ENCODE data around the gene HEMK1. TPM values are rescaled to one million over a fixed set of nuclear protein-coding genes. Genes with fewer than 3 reads are reported as not detected.

Gene HEMK1
- polyA plus RNA-seq, 2 of the 4 experiments (the other 2 are of a cell fraction), result 4.3 to 4.7 TPM

GRCh38 chr3:50567011-50567385 lies 2.3 kb upstream of the HEMK1 start:
- Histone ChIP-seq H3K9me3 (no peaks in the 10 kb centered on the region), H3K27ac (peak overlapping the region; percentile 81 to 93; a peak in 5 of 6 replicates), H3K4me1 (peaks cover 20% of the 10 kb centered on the region), H3K4me3 (peak overlapping the region; percentile 98), H3K4me2 (peak overlapping the region; percentile 90)
- no peak for TF ChIP-seq FOSB (CRISPR knock-in tag; IDR thresholded peaks at IDR 0.05)
- TF ChIP-seq EHMT2 (IDR thresholded peaks at IDR 0.05; ENCODE audit: low read depth), result no peak
- TF ChIP-seq ZNF302 (CRISPR knock-in tag; IDR thresholded peaks at IDR 0.05), result no peak
- no peak for TF ChIP-seq POLR2AphosphoS2 (conservative IDR thresholded peaks at IDR 0.05; ENCODE audit: low read length)
- no peak for TF ChIP-seq TFCP2L1 (CRISPR knock-in tag; IDR thresholded peaks at IDR 0.05)
- no peak for TF ChIP-seq BHLHE40 (IDR thresholded peaks at IDR 0.05; ENCODE audit: low read depth, low read length)
- TF ChIP-seq EHF (CRISPR knock-in tag; IDR thresholded peaks at IDR 0.05), result no peak
- no peak for TF ChIP-seq RAD21 (conservative IDR thresholded peaks at IDR 0.05 in 1 of 2, IDR thresholded peaks at IDR 0.05 in 1 of 2)
- no peak for TF ChIP-seq ELK1 (IDR thresholded peaks at IDR 0.05; ENCODE audit: low read depth, low read length)
- no peak for TF ChIP-seq MAFK (IDR thresholded peaks at IDR 0.05; ENCODE audit: partially characterized antibody)
- TF ChIP-seq MYC (IDR thresholded peaks at IDR 0.05; ENCODE audit: borderline replicate concordance, low read length), result no peak
- FAIRE-seq (no peak), DNase-seq (ENCODE audit: low read depth in 1 of 2, low spot score in 1 of 2) (no peak), ATAC-seq (no peak)
- WGBS (ENCODE audit: missing lambda C conversion rate), result 34% methylated on average over 11 of the region's 11 CpGs
- ChIA-PET POLR2A (no interaction called here), CTCF (interaction anchor here (1.2 to 22.5 kb wide), 4 partner anchors 10 to 42 kb away, joined by 3 to 375 read pairs (median 4); partner anchors contain the start of genes CISH and MAPKAPK3)

DNA sequence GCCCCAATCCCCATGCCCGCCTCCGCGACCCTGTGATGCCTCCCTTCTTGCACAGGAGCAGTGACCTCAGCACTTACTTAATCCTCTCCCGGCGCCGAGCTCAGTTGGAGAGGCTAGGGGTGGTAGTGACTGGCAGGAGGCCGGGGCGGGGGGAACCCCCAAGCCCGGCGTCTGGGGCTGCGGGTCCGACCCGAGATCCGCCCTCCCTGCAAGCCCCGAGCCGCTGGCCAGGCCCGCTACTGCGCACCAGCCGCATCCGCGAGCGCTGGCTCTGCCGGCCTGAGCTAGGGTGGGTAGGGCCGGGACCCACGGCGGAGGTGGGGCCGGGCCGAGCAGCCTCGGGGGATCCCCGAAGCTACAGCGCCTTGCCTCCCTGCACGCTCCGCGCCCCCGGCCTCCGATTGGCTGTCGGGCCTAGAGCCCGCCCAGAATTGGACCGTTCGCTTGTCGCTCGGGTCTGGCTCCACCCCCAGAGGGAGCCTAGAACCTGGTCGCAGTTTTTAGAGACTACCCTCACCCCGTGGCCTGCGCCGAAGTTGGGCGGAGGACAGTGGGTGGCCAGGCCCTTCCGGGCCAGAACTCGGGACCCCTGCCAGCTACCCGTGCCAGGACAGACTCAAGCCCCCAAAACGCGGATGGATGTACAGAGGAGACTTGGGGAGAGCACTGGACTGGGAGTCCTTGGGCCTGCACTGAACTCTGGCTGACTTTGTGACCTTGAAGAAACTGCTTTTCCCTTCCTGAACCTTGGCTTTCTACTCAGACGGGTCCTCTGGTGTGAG lies 1.7 kb upstream of the HEMK1 start, which contains the start of gene C3orf18:
Gene C3orf18, minus strand, starts transcription at position 362 of the 782 bp plus-strand sequence. CDS start 2,048 bp downstream, outside the sequence.
- peak; percentile 77 to 86 for ATAC-seq
- Histone ChIP-seq H3K27ac (peak within 1 kb of the TSS; percentile 95 to 97), H3K4me1 (peaks cover 20% of the 10 kb centered on the region), H3K4me3 (peak within 1 kb of the TSS; percentile 98), H3K9me3 (no peaks in the 10 kb centered on the region), H3K4me2 (peak within 1 kb of the TSS; percentile 90)
- ChIA-PET CTCF (interaction anchor here (1.1 to 22.5 kb wide), 5 partner anchors 11 to 41 kb away, joined by 3 to 375 read pairs (median 4); partner anchors contain the start of genes CISH and MAPKAPK3), POLR2A (no interaction called here)
- TF ChIP-seq HEYL (CRISPR knock-in tag; IDR thresholded peaks at IDR 0.05) (no peak), KDM1A (IDR thresholded peaks at IDR 0.05; ENCODE audit: low read depth) (peak; percentile 79), CHD4 (IDR thresholded peaks at IDR 0.05; ENCODE audit: borderline replicate concordance) (peak; percentile 96), GATA3 (IDR thresholded peaks at IDR 0.05; ENCODE audit: borderline replicate concordance) (no peak)
- TF ChIP-seq, protein P1, sequence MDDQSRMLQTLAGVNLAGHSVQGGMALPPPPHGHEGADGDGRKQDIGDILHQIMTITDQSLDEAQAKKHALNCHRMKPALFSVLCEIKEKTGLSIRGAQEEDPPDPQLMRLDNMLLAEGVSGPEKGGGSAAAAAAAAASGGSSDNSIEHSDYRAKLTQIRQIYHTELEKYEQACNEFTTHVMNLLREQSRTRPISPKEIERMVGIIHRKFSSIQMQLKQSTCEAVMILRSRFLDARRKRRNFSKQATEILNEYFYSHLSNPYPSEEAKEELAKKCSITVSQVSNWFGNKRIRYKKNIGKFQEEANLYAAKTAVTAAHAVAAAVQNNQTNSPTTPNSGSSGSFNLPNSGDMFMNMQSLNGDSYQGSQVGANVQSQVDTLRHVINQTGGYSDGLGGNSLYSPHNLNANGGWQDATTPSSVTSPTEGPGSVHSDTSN (IDR thresholded peaks at IDR 0.05), result peak; percentile 91
- peak; percentile 71 to 95 for DNase-seq (ENCODE audit: low read depth in 1 of 2, low spot score in 1 of 2)
- 27% methylated on average over 3 of the region's 53 CpGs for WGBS (ENCODE audit: missing lambda C conversion rate)
- no peak for FAIRE-seq

- H3K4me2 ChIP-seq, result peak overlapping the region; percentile 90
- TF ChIP-seq JUN (IDR thresholded peaks at IDR 0.05) (no peak), MAX (IDR thresholded peaks at IDR 0.05) (no peak), POLR2A (IDR thresholded peaks at IDR 0.05; ENCODE audit: low read length) (no peak), ZC3H11A (IDR thresholded peaks at IDR 0.05) (no peak), CHD4 (IDR thresholded peaks at IDR 0.05; ENCODE audit: borderline replicate concordance) (no peak), RNF2 (IDR thresholded peaks at IDR 0.05; ENCODE audit: borderline replicate concordance, low read depth) (no peak), HOXB13 (CRISPR knock-in tag; IDR thresholded peaks at IDR 0.05; ENCODE audit: low read depth) (no peak), EHF (CRISPR knock-in tag; IDR thresholded peaks at IDR 0.05) (no peak), FOSB (CRISPR knock-in tag; IDR thresholded peaks at IDR 0.05) (no peak), EHMT2 (IDR thresholded peaks at IDR 0.05; ENCODE audit: low read depth) (no peak), HDAC2 (IDR thresholded peaks at IDR 0.05) (no peak), POLR2AphosphoS2 (conservative IDR thresholded peaks at IDR 0.05; ENCODE audit: low read length) (no peak), SMC3 (IDR thresholded peaks at IDR 0.05) (no peak), GATA3 (IDR thresholded peaks at IDR 0.05; ENCODE audit: borderline replicate concordance) (no peak), FOXS1 (CRISPR knock-in tag; IDR thresholded peaks at IDR 0.05) (no peak), MYC (IDR thresholded peaks at IDR 0.05; ENCODE audit: borderline replicate concordance, low read length) (no peak), CBX2 (IDR thresholded peaks at IDR 0.05; ENCODE audit: borderline replicate concordance, low read depth) (no peak), HEYL (CRISPR knock-in tag; IDR thresholded peaks at IDR 0.05) (no peak)
- TF ChIP-seq, protein P2, sequence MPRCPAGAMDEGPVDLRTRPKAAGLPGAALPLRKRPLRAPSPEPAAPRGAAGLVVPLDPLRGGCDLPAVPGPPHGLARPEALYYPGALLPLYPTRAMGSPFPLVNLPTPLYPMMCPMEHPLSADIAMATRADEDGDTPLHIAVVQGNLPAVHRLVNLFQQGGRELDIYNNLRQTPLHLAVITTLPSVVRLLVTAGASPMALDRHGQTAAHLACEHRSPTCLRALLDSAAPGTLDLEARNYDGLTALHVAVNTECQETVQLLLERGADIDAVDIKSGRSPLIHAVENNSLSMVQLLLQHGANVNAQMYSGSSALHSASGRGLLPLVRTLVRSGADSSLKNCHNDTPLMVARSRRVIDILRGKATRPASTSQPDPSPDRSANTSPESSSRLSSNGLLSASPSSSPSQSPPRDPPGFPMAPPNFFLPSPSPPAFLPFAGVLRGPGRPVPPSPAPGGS (IDR thresholded peaks at IDR 0.05), result no peak
- POLR2A ChIA-PET, result interaction anchor here (0.5 to 1.0 kb wide), 3 partner anchors 41 to 815 kb away, joined by 3 to 6 read pairs (median 3); partner anchors contain the start of genes CISH and MANF
- no peak overlapping the region for H3K27ac ChIP-seq
- WGBS (ENCODE audit: missing lambda C conversion rate), result 81% methylated on average over 4 of the region's 5 CpGs
- DNase-seq (ENCODE audit: low read depth in 1 of 2, low spot score in 1 of 2) (no peak), FAIRE-seq (no peak), ATAC-seq (no peak)
- no peaks in the 10 kb centered on the region for H3K9me3 ChIP-seq
- H3K4me1 ChIP-seq, result peaks cover 20% of the 10 kb centered on the region
- CTCF ChIA-PET, result interaction anchor here (1.0 to 22.5 kb wide), 10 partner anchors 9 to 819 kb away, joined by 3 to 375 read pairs (median 5); partner anchors contain the start of genes CISH and MAPKAPK3
- H3K4me3 ChIP-seq, result peak overlapping the region; percentile 98; the same call in 2 of the 3 replicates
Observed at GRCh38 chr3:50570508-50571279, 1.4 kb downstream of the HEMK1 start.
